KG1 (cell line): ENCODE measurements around the gene PLXNA2.

Experiments used
- DNase-seq: peaks from one replicate; lab custom pipeline; 2025; lab: John Stamatoyannopoulos, UW

PLXNA2 gene

DNA sequence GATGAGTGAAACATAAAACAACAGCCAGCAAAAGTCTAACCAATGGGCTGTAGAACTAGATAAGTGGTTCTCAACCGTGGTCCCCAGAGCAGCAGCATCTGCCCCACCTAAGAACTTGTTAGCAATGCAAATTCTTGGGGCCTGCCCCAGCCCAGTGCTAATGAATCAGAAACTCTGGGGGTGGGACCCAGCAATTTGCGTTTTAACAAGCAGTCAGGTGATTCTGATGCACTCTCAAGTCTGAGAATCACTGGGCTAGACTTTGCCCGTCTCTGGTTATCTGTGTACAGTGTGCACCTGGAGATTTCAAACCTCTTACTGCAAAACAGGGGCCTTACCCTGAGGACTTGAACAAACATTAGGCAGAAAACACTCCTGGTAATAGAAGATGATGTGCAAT lies 66.5 kb downstream of the PLXNA2 start:
- DNase-seq: no peak

DNA sequence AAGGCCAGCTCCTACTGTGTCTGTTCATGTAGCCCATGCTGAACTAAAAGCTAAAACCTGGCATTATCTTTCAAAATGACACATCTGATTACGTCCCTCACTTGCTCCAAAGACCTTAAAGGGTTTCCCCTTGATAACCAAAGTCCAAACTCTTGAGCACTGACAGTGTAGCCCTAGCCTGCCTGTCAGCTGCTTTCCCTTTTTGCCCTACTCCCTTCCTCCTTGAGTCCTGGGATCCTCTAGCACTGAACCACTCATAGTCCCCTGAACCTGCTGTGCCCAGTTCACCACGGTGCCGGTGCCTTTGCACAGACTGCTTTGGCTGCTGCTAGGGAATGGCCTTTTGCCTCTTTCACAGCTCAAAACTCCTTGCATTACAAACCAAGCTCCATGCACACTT lies 67.5 kb downstream of the PLXNA2 start:
- no peak for DNase-seq

GRCh38 chr1:208175508-208175895 lies 68.7 kb downstream of the PLXNA2 start:
- no peak for DNase-seq

- DNase-seq: no peak
These were observed 69.3 kb downstream of the PLXNA2 start for GRCh38 chr1:208174731-208175507.

DNA sequence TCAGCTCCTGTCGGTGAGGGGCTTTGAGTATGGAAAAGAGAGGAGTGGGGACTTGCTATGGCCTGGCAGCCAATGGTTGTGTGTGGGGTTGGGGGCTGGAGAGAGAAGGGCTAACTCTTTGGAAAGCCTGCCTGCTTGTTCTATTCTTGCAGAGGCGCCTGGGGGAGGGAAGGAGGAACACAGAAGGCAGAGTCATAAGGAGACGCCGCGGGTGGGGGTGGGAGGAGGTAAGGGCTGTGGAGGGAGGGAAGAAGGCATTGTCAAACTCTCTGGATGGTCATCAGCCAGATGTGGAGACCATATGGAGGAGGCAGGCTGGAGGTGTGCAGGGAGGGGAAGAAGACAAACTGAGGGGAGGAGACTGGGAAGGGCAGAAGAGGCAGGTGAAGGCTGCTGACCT lies 70.0 kb downstream of the PLXNA2 start:
- DNase-seq: no peak

DNA sequence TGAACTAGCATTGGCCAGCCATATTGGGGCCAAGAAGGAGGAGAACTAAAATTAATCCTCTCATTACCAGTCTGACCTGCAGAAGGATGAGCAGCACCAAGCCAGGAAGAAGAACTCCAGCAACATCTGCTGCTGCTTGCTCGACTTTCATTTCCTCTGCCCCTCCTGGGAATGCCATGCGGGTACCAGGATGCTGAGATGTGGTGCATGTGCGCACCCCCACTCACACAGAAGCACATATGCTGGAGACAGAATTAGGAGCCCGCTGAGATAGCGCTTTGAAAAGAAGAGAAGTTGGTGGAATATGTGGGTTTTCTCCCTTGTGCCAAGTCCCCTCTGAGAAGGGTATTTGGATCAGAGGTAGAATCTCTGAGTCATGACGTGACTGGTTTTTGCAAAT lies 70.4 kb downstream of the PLXNA2 start:
- no peak for DNase-seq

DNA sequence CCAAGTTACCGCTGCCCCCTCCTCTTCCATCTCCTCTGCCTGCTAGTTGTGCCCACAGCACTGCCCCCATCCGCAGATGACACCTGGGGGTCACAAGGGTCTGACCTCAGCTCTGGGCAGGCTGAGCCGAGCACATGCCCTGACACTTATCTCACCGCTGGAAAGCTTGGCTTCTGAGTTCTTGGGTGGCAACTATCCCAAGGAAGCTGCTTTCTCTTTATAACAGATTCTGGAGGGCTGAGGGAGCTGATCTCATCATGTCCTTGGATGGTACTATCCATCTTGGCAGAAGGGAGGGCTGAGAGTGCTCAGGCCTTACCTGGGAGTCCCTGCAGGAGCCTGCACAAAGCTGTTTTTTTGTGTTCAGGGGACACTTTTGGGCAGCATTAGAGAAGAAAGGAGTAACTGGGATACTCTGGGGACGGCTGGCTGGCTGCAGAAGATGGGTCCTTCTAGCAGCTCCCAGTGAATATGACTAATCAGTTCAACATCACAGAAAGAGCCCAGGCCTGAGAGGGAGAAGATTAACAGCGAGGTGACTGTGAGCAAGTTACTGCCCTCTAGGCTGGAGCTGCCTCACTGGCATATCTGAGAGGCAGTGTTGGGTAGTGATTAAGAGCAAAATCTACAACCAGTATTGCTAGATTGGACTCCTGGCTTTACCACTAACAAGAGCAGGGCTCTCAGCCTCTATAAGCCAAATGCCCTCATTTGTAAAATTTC lies 71.6 kb downstream of the PLXNA2 start:
- DNase-seq: no peak

- DNase-seq: no peak
These were observed 72.4 kb downstream of the PLXNA2 start for GRCh38 chr1:208171616-208172422.

DNA sequence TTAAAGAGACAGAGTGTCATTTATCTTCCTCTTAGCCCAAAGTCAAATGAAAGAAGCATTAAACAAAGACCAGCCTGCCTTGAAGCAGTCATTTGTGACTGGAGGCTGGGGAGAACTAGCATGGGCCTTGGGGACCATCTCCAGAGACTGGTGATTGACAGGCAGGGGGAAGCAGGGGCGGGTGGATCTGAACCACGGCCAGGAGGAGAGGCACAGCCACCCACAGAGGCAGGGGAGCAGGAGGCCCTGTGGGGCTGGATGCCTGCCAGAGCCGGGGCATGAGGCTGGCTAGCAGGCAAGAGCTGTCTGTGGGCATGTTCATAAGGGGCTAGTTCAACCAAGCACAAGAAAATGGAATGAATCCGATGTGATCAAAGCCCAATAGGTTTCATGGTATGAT lies 73.9 kb downstream of the PLXNA2 start:
- no peak for DNase-seq

DNA sequence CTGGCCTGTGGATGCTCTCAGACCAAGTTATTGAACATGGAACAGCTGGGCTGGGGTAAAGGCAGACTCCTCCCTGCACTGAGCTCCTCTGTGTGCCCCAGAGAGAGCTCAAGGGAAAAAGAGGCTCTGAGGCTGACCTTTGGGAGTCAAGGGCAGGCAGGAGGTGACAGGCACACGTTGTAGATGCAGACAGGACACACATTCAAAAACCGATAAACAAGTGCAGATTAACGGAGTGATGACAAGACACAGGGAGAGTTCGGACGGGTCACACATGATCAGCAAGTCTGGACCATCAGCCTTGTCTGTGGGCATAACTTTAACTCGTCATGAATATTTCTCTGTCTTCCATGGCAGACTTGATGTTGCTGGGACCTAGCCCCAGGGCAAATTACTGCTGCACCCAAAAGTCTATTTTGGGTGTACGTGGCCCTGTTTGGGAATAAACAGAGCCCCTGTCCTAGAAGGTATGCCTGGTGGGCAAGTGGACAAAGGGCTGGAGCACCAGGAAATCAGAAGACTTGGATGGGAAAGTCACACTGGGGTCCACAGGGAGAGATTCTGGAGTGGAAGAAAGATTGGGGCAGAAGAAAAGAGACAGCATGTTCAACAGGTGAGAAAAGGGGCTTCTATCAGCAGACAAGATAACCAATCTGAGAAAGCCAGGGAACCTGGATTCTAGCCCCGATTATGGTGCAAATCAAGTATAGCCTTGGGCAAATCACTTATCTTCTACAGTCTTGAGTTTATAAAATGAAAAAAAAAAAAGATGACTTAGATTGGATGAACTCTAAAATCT lies 74.9 kb downstream of the PLXNA2 start:
- no peak for DNase-seq

- DNase-seq: no peak
These were observed 76.8 kb downstream of the PLXNA2 start for GRCh38 chr1:208167261-208167869.

GRCh38 chr1:208166340-208167138 lies 77.6 kb downstream of the PLXNA2 start:
- DNase-seq: no peak

DNA sequence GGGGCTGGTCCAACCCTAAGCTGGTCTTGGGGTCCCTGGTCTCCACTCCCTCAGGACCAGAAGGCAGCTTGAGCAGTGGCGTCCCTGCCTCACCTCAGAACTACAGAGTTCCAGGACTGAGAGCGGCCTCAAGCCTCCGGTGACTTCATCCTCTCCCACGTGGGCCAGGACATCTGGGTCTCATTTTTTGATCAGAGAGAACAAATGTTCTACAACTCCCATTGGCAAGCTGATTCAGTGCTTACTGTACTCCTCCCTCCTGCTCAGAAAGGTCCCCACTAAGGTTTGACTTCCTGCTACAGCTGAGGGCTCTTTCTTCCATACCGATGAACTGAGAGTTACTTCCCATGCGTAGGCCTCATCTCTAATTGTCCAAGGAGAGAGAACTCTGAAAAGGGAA lies 78.5 kb downstream of the PLXNA2 start:
- DNase-seq: no peak

GRCh38 chr1:208164609-208165008 lies 79.6 kb downstream of the PLXNA2 start:
- DNase-seq: no peak

DNA sequence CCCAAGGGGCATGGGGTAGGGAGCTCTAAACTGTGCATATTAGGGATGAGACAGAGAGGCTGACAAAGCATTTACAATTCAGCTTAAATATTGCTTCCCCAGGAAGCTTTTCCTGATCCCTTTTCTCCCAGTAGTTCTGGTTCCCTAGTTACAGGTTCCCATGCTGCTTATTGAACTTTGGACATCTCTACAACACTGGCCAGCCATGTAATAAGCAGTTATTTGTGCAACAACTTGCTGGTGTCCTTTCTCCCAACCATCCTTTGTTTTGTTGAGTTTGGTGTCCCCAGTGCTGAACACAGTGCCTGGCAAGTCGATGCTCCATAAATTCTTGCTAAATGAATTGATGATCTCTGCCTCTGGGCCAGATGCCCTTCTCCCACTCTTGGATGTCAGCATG lies 80.6 kb downstream of the PLXNA2 start:
- no peak for DNase-seq

GRCh38 chr1:208162903-208163302 lies 81.3 kb downstream of the PLXNA2 start:
- DNase-seq: no peak

GRCh38 chr1:208161656-208162375 lies 82.4 kb downstream of the PLXNA2 start:
- DNase-seq: no peak

GRCh38 chr1:208161005-208161404 lies 83.2 kb downstream of the PLXNA2 start:
- no peak for DNase-seq

- no peak for DNase-seq
These were observed 83.8 kb downstream of the PLXNA2 start for GRCh38 chr1:208160259-208160819.
